GM19328 (cell line): ENCODE measurements around the gene KHSRP.
A peak's percentile ranks its signal among the peaks of the same experiment; 100 is the strongest.
"Not testable (repeated sequence)": the region's sequence is repeated elsewhere in the genome, so short reads cannot be mapped to it uniquely, and the experiment has no call there.

Source experiments
- ATAC-seq: cut with Tn5 transposase; IDR thresholded peaks from one replicate; pipeline ENCODE4 v1.9.1; 2021; ENCODE audit warnings: mild to moderate bottlenecking, moderate library complexity; ENCODE audit not compliant: unreplicated experiment

KHSRP gene

GRCh38 chr19:6452223-6452614, 27.6 kb upstream of the KHSRP start:
- ATAC-seq: no peak

- ATAC-seq: no peak
These were observed 27.1 kb upstream of the KHSRP start for GRCh38 chr19:6451583-6452222.

DNA sequence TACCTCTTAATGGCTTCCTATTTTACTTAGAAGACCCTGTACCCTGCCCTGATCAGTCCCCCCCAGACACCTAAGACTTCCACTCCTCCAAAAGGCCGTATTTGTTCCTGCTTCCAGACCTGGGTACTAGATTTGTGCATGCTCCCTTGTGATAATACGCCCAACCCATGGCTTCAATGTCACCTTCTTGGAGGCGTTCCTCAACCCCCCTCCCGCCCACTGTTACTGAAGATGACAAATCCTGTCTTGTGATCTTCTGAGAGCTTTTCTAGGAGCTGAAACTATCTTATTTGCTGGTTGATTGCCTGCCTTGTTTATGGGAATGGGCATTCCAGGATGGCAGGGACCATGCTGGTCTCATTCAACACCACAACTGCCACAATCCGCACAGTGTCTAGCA, 25.6 kb upstream of the KHSRP start:
- ATAC-seq: no peak

- no peak for ATAC-seq
These were observed 23.4 kb upstream of the KHSRP start for GRCh38 chr19:6448045-6448444.

DNA sequence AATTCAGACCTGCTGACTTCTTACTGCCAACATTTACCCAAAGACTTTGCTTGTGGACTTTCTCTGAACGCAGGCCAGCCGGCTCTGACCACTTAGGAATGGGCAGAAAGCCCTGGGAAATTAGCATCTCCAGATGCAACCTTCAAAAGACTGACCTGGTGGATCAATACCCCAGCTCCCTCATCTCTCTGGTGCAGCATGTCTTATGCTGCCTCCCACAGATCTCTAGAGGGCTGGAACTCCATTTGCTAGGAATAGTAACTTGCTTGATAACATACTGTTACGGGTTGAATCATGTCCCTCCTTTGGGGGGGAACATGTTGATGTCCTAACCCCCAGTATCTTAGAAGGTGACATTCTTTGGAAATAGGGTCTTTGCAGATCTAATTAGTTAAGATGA, 21.8 kb upstream of the KHSRP start:
- no peak for ATAC-seq

DNA sequence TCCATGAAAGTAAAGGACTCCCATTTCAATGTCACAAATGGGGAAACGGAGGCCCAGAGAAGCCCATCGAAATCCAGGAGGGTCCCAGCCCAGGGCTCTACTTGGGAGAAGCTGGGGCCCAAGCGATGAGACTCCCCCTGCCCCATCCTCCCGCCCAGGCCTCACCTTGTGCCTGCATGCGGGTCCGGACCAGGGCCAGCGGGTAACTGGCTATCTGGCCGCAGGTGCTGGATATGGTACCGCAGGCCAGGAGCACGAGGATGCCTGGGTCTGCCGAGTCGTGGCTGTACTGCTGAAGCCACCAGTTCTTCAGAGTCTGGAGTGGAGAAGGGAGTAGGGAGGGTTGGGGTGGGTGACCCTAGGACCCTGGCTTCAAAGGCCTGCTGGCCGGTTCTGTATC, 19.4 kb upstream of the KHSRP start:
- no peak for ATAC-seq

- ATAC-seq: no peak
These were observed 17.6 kb upstream of the KHSRP start for GRCh38 chr19:6442087-6442688.

DNA sequence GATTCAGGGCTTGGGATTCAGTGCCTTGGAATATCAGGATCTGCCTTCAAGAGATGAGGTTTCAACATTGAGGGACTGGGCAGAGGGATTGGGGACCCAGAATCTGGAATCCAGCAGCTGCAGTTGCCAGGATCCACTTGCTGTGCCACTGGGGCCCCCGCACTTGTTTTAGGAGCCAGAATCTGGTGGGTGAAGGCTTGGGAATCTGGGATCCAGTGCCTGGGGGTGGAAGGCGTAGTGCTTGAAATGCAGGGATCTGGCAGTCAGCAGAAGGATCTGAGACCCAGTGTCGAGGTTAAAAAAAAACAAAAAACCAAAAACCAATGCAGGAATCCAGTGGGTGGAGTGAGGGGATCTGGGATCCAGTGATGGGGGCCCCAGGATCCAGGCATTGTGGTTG, 16.3 kb upstream of the KHSRP start:
- no peak for ATAC-seq

- ATAC-seq: no peak
These were observed 15.1 kb upstream of the KHSRP start for GRCh38 chr19:6439743-6440142.

DNA sequence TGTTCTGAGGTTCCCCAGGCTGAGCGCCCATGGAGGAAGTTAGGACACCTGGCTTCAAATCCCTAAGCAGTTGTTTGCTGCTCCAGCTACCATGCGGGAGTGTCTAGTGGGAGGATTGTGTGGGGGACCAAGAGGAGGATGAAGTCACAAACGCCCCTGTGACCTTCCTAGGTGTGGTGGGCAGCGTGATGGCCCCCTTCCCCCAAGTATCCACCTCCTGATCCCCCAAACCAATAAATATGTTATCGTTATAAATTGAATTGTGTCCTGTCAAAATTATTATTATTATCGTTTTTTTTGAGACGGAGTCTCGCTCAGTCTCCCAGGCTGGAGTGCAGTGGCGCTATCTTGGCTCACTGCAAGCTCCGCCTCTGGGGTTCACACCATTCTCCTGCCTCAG, 9.1 kb upstream of the KHSRP start, which contains the start of gene SLC25A41:
Gene SLC25A41 (minus strand): TSS at position 101 of the 400 bp plus-strand sequence. CDS start 70 bp downstream, at position 31.
- no peak for ATAC-seq

GRCh38 chr19:6433165-6433564, 8.6 kb upstream of the KHSRP start:
- ATAC-seq: no peak

DNA sequence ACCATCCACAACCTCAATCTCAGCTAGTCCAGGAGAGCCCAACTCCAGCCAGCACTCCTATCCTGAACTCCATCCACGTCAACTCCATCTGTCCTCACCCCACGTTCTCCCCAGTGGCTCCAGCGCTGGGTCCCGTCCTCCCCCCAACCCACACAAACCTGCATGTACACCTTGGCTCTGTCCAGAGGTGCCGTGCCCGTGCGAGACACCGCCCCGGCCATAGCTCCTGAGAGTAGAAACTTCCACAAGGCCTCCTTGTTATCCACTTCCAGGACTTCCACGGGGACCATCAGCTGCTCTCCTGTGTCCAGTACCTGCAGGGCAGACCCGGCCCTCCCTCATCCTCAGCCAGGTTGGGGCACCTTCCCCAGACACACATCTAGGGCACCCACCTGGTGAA, 7.3 kb upstream of the KHSRP start:
- ATAC-seq: no peak

GRCh38 chr19:6429419-6430221, 5.0 kb upstream of the KHSRP start:
- ATAC-seq: no peak

- ATAC-seq: not testable (repeated sequence)
These were observed 4.2 kb upstream of the KHSRP start for GRCh38 chr19:6428692-6429418.

DNA sequence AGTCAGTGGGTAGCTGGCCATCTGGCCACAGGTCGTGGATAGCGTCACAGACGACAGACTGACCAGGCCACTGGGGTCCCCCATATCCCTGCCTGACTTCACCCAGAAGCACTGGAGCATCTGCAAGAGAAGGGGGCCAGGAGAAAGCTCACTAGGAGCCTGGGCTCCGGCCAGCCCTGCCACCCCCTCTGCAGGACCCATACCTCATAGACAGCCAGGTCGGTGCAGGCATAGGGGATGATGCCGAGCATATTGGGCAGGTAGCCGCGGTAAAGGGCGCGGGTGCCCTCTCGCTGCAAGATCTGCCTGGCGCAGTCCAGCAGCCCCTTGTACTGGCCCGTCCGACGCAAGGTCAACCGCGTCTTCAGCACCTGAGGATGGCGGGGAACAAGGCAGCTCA, 2.5 kb upstream of the KHSRP start:
- no peak for ATAC-seq

DNA sequence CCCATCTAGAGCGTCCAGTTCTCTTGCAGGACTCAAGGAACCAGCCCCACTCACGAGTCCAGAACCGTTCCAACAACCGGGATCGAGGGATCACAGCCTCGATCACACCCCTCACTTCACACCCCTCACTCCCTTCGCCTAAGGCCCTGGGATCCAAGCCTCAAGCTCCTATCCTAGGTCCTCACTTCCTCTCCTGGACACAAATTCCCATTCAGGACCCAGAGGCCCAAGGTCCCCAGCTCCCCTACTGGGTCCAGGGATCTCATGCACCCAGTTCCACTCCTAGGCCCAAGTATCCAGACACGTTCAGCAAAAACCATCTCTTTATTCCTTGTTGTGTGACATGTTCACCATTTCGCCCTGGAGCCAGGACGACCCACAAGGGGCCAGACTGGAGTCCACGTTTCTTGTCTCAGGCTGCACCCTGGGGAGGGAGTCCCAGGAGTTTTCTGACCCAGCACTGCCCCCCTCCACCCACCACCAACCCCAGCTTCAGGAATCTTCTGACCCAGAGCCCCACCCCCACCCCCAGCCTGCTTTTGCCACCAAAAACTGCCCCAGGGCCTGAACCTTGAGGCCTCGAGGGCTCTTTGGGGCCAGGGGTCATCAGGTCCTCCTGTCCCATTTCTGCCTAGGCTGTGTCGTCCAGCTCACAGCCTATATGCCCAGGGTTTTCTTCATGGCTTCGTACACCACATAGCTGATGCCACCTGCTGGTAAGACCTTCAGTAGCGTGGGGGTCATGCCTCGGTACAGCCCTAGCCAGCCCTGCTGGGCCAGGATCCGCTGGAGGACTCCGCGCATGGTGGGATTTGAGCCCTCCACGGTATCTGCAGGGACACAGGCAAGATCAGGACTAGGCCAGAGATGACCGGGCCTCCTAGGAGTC, 1.4 kb upstream of the KHSRP start:
- ATAC-seq: no peak

GRCh38 chr19:6424939-6425731, 524 bp upstream of the KHSRP start:
- ATAC-seq: peak; percentile 84

GRCh38 chr19:6423499-6424194, 964 bp downstream of the KHSRP start:
- ATAC-seq: no peak
